ENCODE measurements around the gene CCDC88C.

The CCDC88C gene

GRCh38 chr14:91419044-91419397 is 1.4 kb upstream of the CCDC88C start:
- TF ChIP-seq EZH2 (IDR thresholded peaks at IDR 0.05; ENCODE audit: borderline replicate concordance, low read depth, low read length, severe bottlenecking), result no peak
- no peak for TF ChIP-seq CTCF (IDR thresholded peaks at IDR 0.05; ENCODE audit: borderline replicate concordance, extremely low read depth, low read length, poor library complexity, severe bottlenecking)
- ATAC-seq (ENCODE audit: insufficient read depth, low read depth) (peak; percentile 43), DNase-seq (no peak)
- Histone ChIP-seq H3K27ac (ENCODE audit: low read length) (0 out of 2 replicates have a peak overlapping the region, but pooled peaks have one; percentile 24), H3K4me2 (ENCODE audit: insufficient read depth, low read length) (peak overlapping the region; percentile 96), H3K79me2 (ENCODE audit: insufficient read depth, low read length) (peaks cover 30% of the 10 kb centered on the region), H4K20me1 (ENCODE audit: insufficient read depth, low read length) (peaks cover 12% of the 10 kb centered on the region), H3K4me3 (ENCODE audit: low read depth in 1 of 2, low read length in 2 of 2) (peak overlapping the region in 1 of 2 experiments; percentile 95; a peak in 2 of 4 replicates), H3K27me3 (ENCODE audit: insufficient read depth, low read length, poor library complexity) (no peaks in the 10 kb centered on the region), H3K9ac (ENCODE audit: low read depth, low read length) (peak overlapping the region; percentile 94), H3K4me1 (ENCODE audit: insufficient read depth, low read length) (peaks cover 47% of the 10 kb centered on the region), H3K36me3 (ENCODE audit: insufficient read depth, low read length) (peaks cover 13% of the 10 kb centered on the region), H2AFZ (ENCODE audit: low read depth, low read length) (peak overlapping the region; percentile 70), H3K9me3 (ENCODE audit: insufficient read depth, low read length, severe bottlenecking) (no peaks in the 10 kb centered on the region)

- ATAC-seq (ENCODE audit: insufficient read depth, low read depth), result peak; percentile 48
- Histone ChIP-seq H3K27me3 (ENCODE audit: insufficient read depth, low read length, poor library complexity) (no peaks in the 10 kb centered on the region), H3K9me3 (ENCODE audit: insufficient read depth, low read length, severe bottlenecking) (no peaks in the 10 kb centered on the region), H2AFZ (ENCODE audit: low read depth, low read length) (peak overlapping the region; percentile 70), H3K36me3 (ENCODE audit: insufficient read depth, low read length) (peaks cover 18% of the 10 kb centered on the region), H3K4me2 (ENCODE audit: insufficient read depth, low read length) (peak overlapping the region; percentile 96), H3K4me1 (ENCODE audit: insufficient read depth, low read length) (peaks cover 52% of the 10 kb centered on the region), H3K9ac (ENCODE audit: low read depth, low read length) (peak overlapping the region; percentile 94), H3K27ac (ENCODE audit: low read length) (peak overlapping the region; percentile 73), H3K4me3 (ENCODE audit: low read depth in 1 of 2, low read length in 2 of 2) (peak overlapping the region; percentile 24 to 95), H3K79me2 (ENCODE audit: insufficient read depth, low read length) (peaks cover 35% of the 10 kb centered on the region), H4K20me1 (ENCODE audit: insufficient read depth, low read length) (peaks cover 17% of the 10 kb centered on the region)
- no peak for TF ChIP-seq EZH2 (IDR thresholded peaks at IDR 0.05; ENCODE audit: borderline replicate concordance, low read depth, low read length, severe bottlenecking)
- peak; percentile 98 for TF ChIP-seq CTCF (IDR thresholded peaks at IDR 0.05; ENCODE audit: borderline replicate concordance, extremely low read depth, low read length, poor library complexity, severe bottlenecking)
- peak; percentile 88 for DNase-seq
These were observed 895 bp upstream of the CCDC88C start for GRCh38 chr14:91418387-91419043.

- peaks cover 23% of the 10 kb centered on the region for H4K20me1 ChIP-seq (ENCODE audit: insufficient read depth, low read length)
- peak overlapping the region; percentile 73 for H3K27ac ChIP-seq (ENCODE audit: low read length)
- peaks cover 58% of the 10 kb centered on the region for H3K4me1 ChIP-seq (ENCODE audit: insufficient read depth, low read length)
- peak overlapping the region; percentile 94 for H3K9ac ChIP-seq (ENCODE audit: low read depth, low read length)
- H3K4me2 ChIP-seq (ENCODE audit: insufficient read depth, low read length), result peak overlapping the region; percentile 96
- no peaks in the 10 kb centered on the region for H3K9me3 ChIP-seq (ENCODE audit: insufficient read depth, low read length, severe bottlenecking)
- peak overlapping the region; percentile 70 for H2AFZ ChIP-seq (ENCODE audit: low read depth, low read length)
- ATAC-seq (ENCODE audit: insufficient read depth, low read depth), result peak; percentile 31
- H3K27me3 ChIP-seq (ENCODE audit: insufficient read depth, low read length, poor library complexity), result no peaks in the 10 kb centered on the region
- H3K79me2 ChIP-seq (ENCODE audit: insufficient read depth, low read length), result peaks cover 41% of the 10 kb centered on the region
- H3K4me3 ChIP-seq (ENCODE audit: low read depth in 1 of 2, low read length in 2 of 2), result peak overlapping the region; percentile 24 to 95
- peak; percentile 70 for DNase-seq
- no peak for TF ChIP-seq EZH2 (IDR thresholded peaks at IDR 0.05; ENCODE audit: borderline replicate concordance, low read depth, low read length, severe bottlenecking)
- no peak for TF ChIP-seq CTCF (IDR thresholded peaks at IDR 0.05; ENCODE audit: borderline replicate concordance, extremely low read depth, low read length, poor library complexity, severe bottlenecking)
- peaks cover 23% of the 10 kb centered on the region for H3K36me3 ChIP-seq (ENCODE audit: insufficient read depth, low read length)
These were observed 365 bp upstream of the CCDC88C start for GRCh38 chr14:91417983-91418386.

All from DND-41 (cell line).